Measurements from ENCODE around the gene MC1R. TPM values are rescaled to one million over a fixed set of nuclear protein-coding genes. Genes with fewer than 3 reads are reported as not detected.
"Not testable (repeated sequence)": the region's sequence is repeated elsewhere in the genome, so short reads cannot be mapped to it uniquely, and the experiment has no call there.

The MC1R gene
- total RNA-seq, 1 donor from 2014 or later: 5.9 TPM

- DNase-seq: no peak
- H3K4me3 Mint-ChIP-seq: no peak overlapping the region
- H3K4me1 Mint-ChIP-seq: no peaks in the 10 kb centered on the region
- H3K36me3 Mint-ChIP-seq (ENCODE audit: low read depth): peaks cover 1% of the 10 kb centered on the region
- intact Hi-C loops (cut with micrococcal nuclease): no loop called here
- H3K9me3 Mint-ChIP-seq: no peaks in the 10 kb centered on the region
- H3K27me3 Mint-ChIP-seq: no peaks in the 10 kb centered on the region
- H3K27ac Mint-ChIP-seq: no peak overlapping the region
Measured at GRCh38 chr16:89958596-89958995, 39.9 kb downstream of the MC1R start.

GRCh38 chr16:89960966-89961365 is 42.3 kb downstream of the MC1R start:
- no peaks in the 10 kb centered on the region for H3K27me3 Mint-ChIP-seq
- intact Hi-C loops (cut with micrococcal nuclease): no loop called here
- no peak overlapping the region for H3K27ac Mint-ChIP-seq
- no peak overlapping the region for H3K4me3 Mint-ChIP-seq
- H3K36me3 Mint-ChIP-seq (ENCODE audit: low read depth): peaks cover 1% of the 10 kb centered on the region
- DNase-seq: no peak
- H3K9me3 Mint-ChIP-seq: no peaks in the 10 kb centered on the region
- H3K4me1 Mint-ChIP-seq: no peaks in the 10 kb centered on the region

- DNase-seq: no peak
- intact Hi-C loops (cut with micrococcal nuclease): no loop called here
- no peaks in the 10 kb centered on the region for H3K4me1 Mint-ChIP-seq
- peaks cover 1% of the 10 kb centered on the region for H3K36me3 Mint-ChIP-seq (ENCODE audit: low read depth)
- no peak overlapping the region for H3K27ac Mint-ChIP-seq
- no peak overlapping the region for H3K4me3 Mint-ChIP-seq
- no peaks in the 10 kb centered on the region for H3K9me3 Mint-ChIP-seq
- no peaks in the 10 kb centered on the region for H3K27me3 Mint-ChIP-seq
Measured at GRCh38 chr16:89961920-89962319, 43.3 kb downstream of the MC1R start.

- Mint-ChIP-seq H3K36me3 (ENCODE audit: low read depth) (peaks cover 1% of the 10 kb centered on the region), H3K27ac (no peak overlapping the region), H3K4me1 (no peaks in the 10 kb centered on the region), H3K4me3 (no peak overlapping the region), H3K9me3 (no peaks in the 10 kb centered on the region), H3K27me3 (no peaks in the 10 kb centered on the region)
- DNase-seq: no peak
- intact Hi-C loops (cut with micrococcal nuclease): no loop called here
Measured at GRCh38 chr16:89962754-89963498, 44.3 kb downstream of the MC1R start.

GRCh38 chr16:89964201-89964600 is 45.5 kb downstream of the MC1R start:
- Mint-ChIP-seq H3K4me3 (no peak overlapping the region), H3K27me3 (no peaks in the 10 kb centered on the region), H3K27ac (no peak overlapping the region), H3K4me1 (no peaks in the 10 kb centered on the region), H3K9me3 (no peaks in the 10 kb centered on the region), H3K36me3 (ENCODE audit: low read depth) (peaks cover 5% of the 10 kb centered on the region)
- no peak for DNase-seq
- intact Hi-C loops (cut with micrococcal nuclease): no loop called here

GRCh38 chr16:89965447-89966225 is 47.0 kb downstream of the MC1R start:
- intact Hi-C loops (cut with micrococcal nuclease): no loop called here
- H3K4me3 Mint-ChIP-seq: no peak overlapping the region
- DNase-seq: no peak
- no peaks in the 10 kb centered on the region for H3K9me3 Mint-ChIP-seq
- no peaks in the 10 kb centered on the region for H3K4me1 Mint-ChIP-seq
- H3K36me3 Mint-ChIP-seq (ENCODE audit: low read depth): peaks cover 14% of the 10 kb centered on the region
- H3K27ac Mint-ChIP-seq: no peak overlapping the region
- no peaks in the 10 kb centered on the region for H3K27me3 Mint-ChIP-seq

GRCh38 chr16:89966756-89967155 is 48.1 kb downstream of the MC1R start:
- no peak overlapping the region for H3K27ac Mint-ChIP-seq
- H3K27me3 Mint-ChIP-seq: no peaks in the 10 kb centered on the region
- DNase-seq: no peak
- intact Hi-C loops (cut with micrococcal nuclease): no loop called here
- peaks cover 23% of the 10 kb centered on the region for H3K36me3 Mint-ChIP-seq (ENCODE audit: low read depth)
- H3K4me1 Mint-ChIP-seq: peaks cover 5% of the 10 kb centered on the region
- H3K4me3 Mint-ChIP-seq: no peak overlapping the region
- H3K9me3 Mint-ChIP-seq: no peaks in the 10 kb centered on the region

- H3K4me1 Mint-ChIP-seq; H3K27me3 Mint-ChIP-seq; DNase-seq; H3K9me3 Mint-ChIP-seq; H3K4me3 Mint-ChIP-seq; intact Hi-C loops (cut with micrococcal nuclease); H3K27ac Mint-ChIP-seq: not testable (repeated sequence)
- H3K36me3 Mint-ChIP-seq (ENCODE audit: low read depth): peaks cover 23% of the 10 kb centered on the region
Measured at GRCh38 chr16:89967436-89967835, 48.8 kb downstream of the MC1R start.

- H3K27me3 Mint-ChIP-seq; H3K27ac Mint-ChIP-seq; H3K4me1 Mint-ChIP-seq; DNase-seq; H3K4me3 Mint-ChIP-seq; H3K9me3 Mint-ChIP-seq; intact Hi-C loops (cut with micrococcal nuclease): not testable (repeated sequence)
- H3K36me3 Mint-ChIP-seq (ENCODE audit: low read depth): peaks cover 23% of the 10 kb centered on the region
Measured at GRCh38 chr16:89968074-89968473, 49.4 kb downstream of the MC1R start.

GRCh38 chr16:89969741-89970410 is 51.2 kb downstream of the MC1R start:
- no peak for DNase-seq
- peaks cover 2% of the 10 kb centered on the region for H3K27me3 Mint-ChIP-seq
- H3K4me3 Mint-ChIP-seq: no peak overlapping the region
- intact Hi-C loops (cut with micrococcal nuclease): no loop called here
- peaks cover 18% of the 10 kb centered on the region for H3K4me1 Mint-ChIP-seq
- no peak overlapping the region for H3K27ac Mint-ChIP-seq
- peaks cover 27% of the 10 kb centered on the region for H3K36me3 Mint-ChIP-seq (ENCODE audit: low read depth)
- no peaks in the 10 kb centered on the region for H3K9me3 Mint-ChIP-seq

Other genes starting within 250 kb of the MC1R start
- 104 and 108 TPM in 2 replicates for gene CDK10, start 232.2 kb upstream of the MC1R start, total RNA-seq
- gene SPATA2L, start 217.2 kb upstream of the MC1R start, total RNA-seq: 12.8 and 13.2 TPM in 2 replicates
- 3.6 and 3.9 TPM in 2 replicates for gene VPS9D1, start 198.0 kb upstream of the MC1R start, total RNA-seq
- 32.9 and 33.3 TPM in 2 replicates for gene ZNF276, start 197.3 kb upstream of the MC1R start, total RNA-seq
- gene FANCA, start 102.2 kb upstream of the MC1R start, total RNA-seq: 226 and 237 TPM in 2 replicates
- gene SPIRE2, start 90.4 kb upstream of the MC1R start, total RNA-seq: 1.9 and 2.0 TPM in 2 replicates
- gene TCF25, start 45.3 kb upstream of the MC1R start, total RNA-seq: 192 and 194 TPM in 2 replicates
- 2.2 and 2.6 TPM in 2 replicates for gene TUBB3, start 4.5 kb downstream of the MC1R start, total RNA-seq
- gene DEF8, start 29.9 kb downstream of the MC1R start, total RNA-seq: 39.0 and 42.2 TPM in 2 replicates
- gene DBNDD1, start 100.6 kb downstream of the MC1R start, total RNA-seq: 0.38 TPM in 1 of 2 replicates, not detected in the other
- gene PRDM7, start 158.5 kb downstream of the MC1R start, total RNA-seq: not detected in 2 replicates

Measured in activated CD4-positive, alpha-beta T cell treated with anti-CD3 and anti-CD28 coated beads, Interleukin-2, amount 10 ng/mL, durations not matched to agents 24 days and 14 days (primary cell).